HCT116 (cell line): ENCODE data around the gene HOXD1. TPM values are rescaled to one million over a fixed set of nuclear protein-coding genes. Genes with fewer than 3 reads are reported as not detected.

Source experiments
- ATAC-seq: fragments of 200-7000 bp; cut with Tn5 transposase; 2 replicates; pipeline ENCODE4 v1.9.1; 2020; ENCODE audit warnings: mild to moderate bottlenecking, moderate library complexity
- BruUV-seq: library from RNA; stranded (reverse); fragments of 400-500 nt; replicated peaks from 2 replicates; lab custom pipeline; 2021; lab: Mats Ljungman, UMichigan
- CTCF ChIA-PET: fragments of 300-600 bp; sonication (Branson Sonifier 250); formaldehyde crosslinking; loops from one replicate; lab custom pipeline; 2021; ENCODE audit warnings: antibody characterized with exemption; lab: Charles Lee
- POLR2A ChIA-PET: fragments of 300-600, 350-600 bp; sonication (Branson Sonifier 250); formaldehyde crosslinking; loops from one replicate; lab custom pipeline; 2021; ENCODE audit warnings: antibody characterized with exemption; lab: Charles Lee
- RAD21 ChIA-PET, 2 experiments: fragments of 300-600 bp; sonication (Branson Sonifier 250); formaldehyde crosslinking; loops; one replicate each; lab custom pipeline; 2023; ENCODE audit warnings: low total read pairs in 2 of 2; ENCODE audit not compliant: uncharacterized antibody in 2 of 2, unreplicated experiment in 2 of 2, low non-redundant PET in 1 of 2; lab: Charles Lee
- DNase-seq: peaks from one replicate; pipeline ENCODE4 v3.0.0-alpha.2; 2010; ENCODE audit warnings: low read depth, low spot score
- H2AFZ ChIP-seq: fragments of 200-600 bp; shearing (Covaris generic), sonication (generic); 2 replicates; pipeline ENCODE4 v1.6.1; 2017; ENCODE audit warnings: low read depth, mixed run types, mixed read lengths, antibody characterized with exemption, low read length; ENCODE audit not compliant: poor library complexity, severe bottlenecking
- H3K27ac ChIP-seq: 2 replicates; pipeline ENCODE4 v1.5.1; 2012; ENCODE audit warnings: low read depth, low read length
- H3K27me3 ChIP-seq: fragments of 200-600 bp; sonication (generic); 2 replicates; pipeline ENCODE4 v1.6.1; 2016; ENCODE audit warnings: mixed run types, low read length, mixed read lengths; ENCODE audit not compliant: insufficient read depth
- H3K36me3 ChIP-seq, 2 experiments: fragments of 200-500 bp in 1 of 2; fragments of 200-600 bp in 1 of 2; sonication (Bioruptor generic) in 1 of 2; sonication (generic) in 1 of 2; 2 replicates each; pipeline versions ENCODE4 v1.5.1 to v1.6.1; 2014 to 2016; ENCODE audit warnings: low read length in 2 of 2, inconsistent platforms in 1 of 2, mixed read lengths in 1 of 2, mixed run types in 1 of 2; ENCODE audit not compliant: insufficient read depth in 2 of 2, control insufficient read depth in 1 of 2
- H3K4me1 ChIP-seq, 2 experiments: fragments of 200-600 bp in 1 of 2; sonication (generic) in 1 of 2; 2 replicates each; pipeline versions ENCODE4 v1.5.1 to v1.6.1; 2012 to 2017; ENCODE audit warnings: low read length in 2 of 2, inconsistent platforms in 1 of 2, mild to moderate bottlenecking in 1 of 2, mixed read lengths in 1 of 2, mixed run types in 1 of 2, moderate library complexity in 1 of 2; ENCODE audit not compliant: insufficient read depth in 2 of 2, control insufficient read depth in 1 of 2
- H3K4me2 ChIP-seq: fragments of 200-600 bp; sonication (generic); 2 replicates; pipeline ENCODE4 v1.6.1; 2017; ENCODE audit warnings: mixed run types, low read length, mixed read lengths
- H3K4me3 ChIP-seq, 2 experiments: fragments of 200-600 bp in 1 of 2; sonication (generic) in 1 of 2; replicated peaks in 1 of 2; 2 replicates each; pipeline ENCODE4 v1.5.1; 2011 to 2016; ENCODE audit warnings: low read length in 2 of 2, control low read depth in 1 of 2, low read depth in 1 of 2, mild to moderate bottlenecking in 1 of 2, mixed read lengths in 1 of 2, mixed run types in 1 of 2
- H3K79me2 ChIP-seq: fragments of 200-600 bp; sonication (generic); 2 replicates; pipeline ENCODE4 v1.6.1; 2017; ENCODE audit warnings: mild to moderate bottlenecking, mixed run types, low read length, moderate library complexity, mixed read lengths; ENCODE audit not compliant: insufficient read depth
- H3K9ac ChIP-seq: fragments of 200-600 bp; sonication (generic); 2 replicates; pipeline ENCODE4 v1.6.1; 2016; ENCODE audit warnings: low read length, mixed read lengths
- H3K9me2 ChIP-seq: fragments of 200-600 bp; sonication (generic), shearing (Covaris generic); 2 replicates; pipeline ENCODE4 v1.6.1; 2017; ENCODE audit warnings: mixed run types, mild to moderate bottlenecking, moderate library complexity; ENCODE audit not compliant: insufficient read depth
- H3K9me3 ChIP-seq, 2 experiments: fragments of 200-500 bp in 1 of 2; fragments of 200-600 bp in 1 of 2; sonication (Bioruptor generic) in 1 of 2; sonication (generic) in 1 of 2; 2 replicates each; pipeline ENCODE4 v1.6.1; 2014 to 2017; ENCODE audit warnings: low read length in 2 of 2, mixed read lengths in 2 of 2, inconsistent platforms in 1 of 2, low read depth in 1 of 2, mild to moderate bottlenecking in 1 of 2, mixed run types in 1 of 2, moderate library complexity in 1 of 2; ENCODE audit not compliant: control insufficient read depth in 1 of 2, insufficient read depth in 1 of 2
- H4K20me1 ChIP-seq: fragments of 200-600 bp; sonication (generic), shearing (Covaris generic); 2 replicates; pipeline ENCODE4 v1.6.1; 2017; ENCODE audit warnings: mixed run types, mild to moderate bottlenecking, moderate library complexity; ENCODE audit not compliant: insufficient read depth
- ATF3 ChIP-seq: IDR thresholded peaks from 2 replicates; pipeline ENCODE4 v1.6.1; 2012
- CBX3 ChIP-seq: IDR thresholded peaks from 2 replicates; pipeline ENCODE4 v1.6.1; 2012; ENCODE audit warnings: low read depth
- ELF1 ChIP-seq: IDR thresholded peaks from 2 replicates; pipeline ENCODE4 v1.6.1; 2012; ENCODE audit warnings: low read depth, borderline replicate concordance
- EZH2 ChIP-seq: fragments of 200-600 bp; sonication (generic); IDR thresholded peaks from 2 replicates; pipeline ENCODE4 v1.6.1; 2017; ENCODE audit warnings: antibody characterized with exemption, mixed run types
- EZH2phosphoT487 ChIP-seq: fragments of 200-600 bp; IDR thresholded peaks from 2 replicates; pipeline ENCODE4 v1.6.1; 2018; ENCODE audit warnings: antibody characterized with exemption, borderline replicate concordance
- FOSL1 ChIP-seq: IDR thresholded peaks from 2 replicates; pipeline ENCODE4 v1.6.1; 2012; ENCODE audit warnings: low read depth
- JUND ChIP-seq: IDR thresholded peaks from 2 replicates; pipeline ENCODE4 v1.6.1; 2012
- MAX ChIP-seq: IDR thresholded peaks from 2 replicates; pipeline ENCODE4 v1.6.1; 2012
- POLR2A ChIP-seq: IDR thresholded peaks from 2 replicates; pipeline ENCODE4 v1.7.0; 2011; ENCODE audit warnings: borderline replicate concordance; ENCODE audit not compliant: insufficient read depth, insufficient read length; ENCODE audit errors: extremely low read depth
- TCF7L2 ChIP-seq: IDR thresholded peaks from 2 replicates; pipeline ENCODE4 v1.7.0; 2011; ENCODE audit warnings: borderline replicate concordance, inconsistent platforms; ENCODE audit not compliant: insufficient read depth, insufficient read length; ENCODE audit errors: extremely low read depth
- intact Hi-C: fragments of 100-400 bp; cut with micrococcal nuclease; formaldehyde crosslinking; loops from 2 replicates; pipeline ENCODE4 v1.10.0; 2022
- total RNA-seq: library from RNA; stranded (reverse); gene quantifications from one replicate; pipeline ENCODE4 v1.2.1, GENCODE V29; 2021; ENCODE audit not compliant: unreplicated experiment
- TF ChIP-seq, protein P1 (sequence below), 3 experiments: fragments of 200-600 bp in 1 of 3; sonication (generic) in 1 of 3; IDR thresholded peaks in 2 of 3; conservative IDR thresholded peaks in 1 of 3; 2 replicates each; pipeline ENCODE4 v1.5.1; 2012 to 2017; ENCODE audit warnings: low read depth in 2 of 3, low read length in 2 of 3, antibody characterized with exemption in 1 of 3, borderline replicate concordance in 1 of 3, control low read depth in 1 of 3, mild to moderate bottlenecking in 1 of 3, mixed read lengths in 1 of 3, mixed run types in 1 of 3, moderate library complexity in 1 of 3; ENCODE audit not compliant: insufficient read depth in 1 of 3
- TF ChIP-seq, protein P2 (sequence below): IDR thresholded peaks from 2 replicates; pipeline ENCODE4 v1.6.1; 2012; ENCODE audit warnings: low read depth

HOXD1 gene
- total RNA-seq, 1 experiment from 2014 or later, result not detected

DNA sequence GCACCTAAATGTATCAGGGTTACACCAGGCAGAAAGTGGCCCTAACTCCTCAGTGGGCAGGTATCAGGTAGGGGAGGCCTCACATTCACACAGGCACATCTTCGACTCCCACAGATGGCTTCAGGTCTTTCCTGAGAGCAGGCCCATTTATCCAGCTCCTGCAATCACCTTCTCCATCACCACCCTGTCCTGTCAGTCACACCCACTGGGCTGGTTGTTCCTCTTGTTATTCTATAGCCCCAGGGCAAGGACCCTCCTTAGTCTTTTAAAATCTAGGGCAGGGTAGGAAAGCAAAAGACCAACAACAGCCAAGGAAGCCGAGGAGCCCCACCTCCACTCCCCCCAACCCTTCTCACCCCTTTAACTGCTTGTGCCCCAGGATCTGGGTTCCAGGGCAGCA, 46.2 kb upstream of the HOXD1 start:
- H3K4me3 ChIP-seq, result no peak overlapping the region
- ChIA-PET RAD21 (no interaction called here), POLR2A (no interaction called here), CTCF (interaction anchor here (6.5 kb wide), 1 partner anchor 314 kb away, joined by 109 read pairs; no protein-coding TSS in a partner anchor)
- no peak overlapping the region for H3K9ac ChIP-seq
- no peak overlapping the region for H3K4me2 ChIP-seq
- no TSS peak for BruUV-seq
- no peaks in the 10 kb centered on the region for H3K9me2 ChIP-seq
- TF ChIP-seq JUND (no peak), MAX (no peak), FOSL1 (no peak), POLR2A (no peak)
- TF ChIP-seq, protein P1, sequence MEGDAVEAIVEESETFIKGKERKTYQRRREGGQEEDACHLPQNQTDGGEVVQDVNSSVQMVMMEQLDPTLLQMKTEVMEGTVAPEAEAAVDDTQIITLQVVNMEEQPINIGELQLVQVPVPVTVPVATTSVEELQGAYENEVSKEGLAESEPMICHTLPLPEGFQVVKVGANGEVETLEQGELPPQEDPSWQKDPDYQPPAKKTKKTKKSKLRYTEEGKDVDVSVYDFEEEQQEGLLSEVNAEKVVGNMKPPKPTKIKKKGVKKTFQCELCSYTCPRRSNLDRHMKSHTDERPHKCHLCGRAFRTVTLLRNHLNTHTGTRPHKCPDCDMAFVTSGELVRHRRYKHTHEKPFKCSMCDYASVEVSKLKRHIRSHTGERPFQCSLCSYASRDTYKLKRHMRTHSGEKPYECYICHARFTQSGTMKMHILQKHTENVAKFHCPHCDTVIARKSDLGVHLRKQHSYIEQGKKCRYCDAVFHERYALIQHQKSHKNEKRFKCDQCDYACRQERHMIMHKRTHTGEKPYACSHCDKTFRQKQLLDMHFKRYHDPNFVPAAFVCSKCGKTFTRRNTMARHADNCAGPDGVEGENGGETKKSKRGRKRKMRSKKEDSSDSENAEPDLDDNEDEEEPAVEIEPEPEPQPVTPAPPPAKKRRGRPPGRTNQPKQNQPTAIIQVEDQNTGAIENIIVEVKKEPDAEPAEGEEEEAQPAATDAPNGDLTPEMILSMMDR (IDR thresholded peaks at IDR 0.05 in 2 of 3, conservative IDR thresholded peaks at IDR 0.05 in 1 of 3; ENCODE audit: borderline replicate concordance in 1 of 3, insufficient read depth in 1 of 3, low read depth in 2 of 3, low read length in 2 of 3), result no peak
- ATAC-seq (no peak), DNase-seq (no peak)
- H3K36me3 ChIP-seq, result no peaks in the 10 kb centered on the region
- H3K4me1 ChIP-seq, result peaks cover 2 to 12% of the 10 kb centered on the region in 2 experiments; a peak in 3 of 4 replicates
- no peak overlapping the region for H3K27ac ChIP-seq
- H3K27me3 ChIP-seq, result no peaks in the 10 kb centered on the region
- H3K9me3 ChIP-seq, result no peaks in the 10 kb centered on the region
- intact Hi-C loops, result no loop called here
- no peaks in the 10 kb centered on the region for H4K20me1 ChIP-seq
- H3K79me2 ChIP-seq, result no peaks in the 10 kb centered on the region
- H2AFZ ChIP-seq, result no peak overlapping the region

DNA sequence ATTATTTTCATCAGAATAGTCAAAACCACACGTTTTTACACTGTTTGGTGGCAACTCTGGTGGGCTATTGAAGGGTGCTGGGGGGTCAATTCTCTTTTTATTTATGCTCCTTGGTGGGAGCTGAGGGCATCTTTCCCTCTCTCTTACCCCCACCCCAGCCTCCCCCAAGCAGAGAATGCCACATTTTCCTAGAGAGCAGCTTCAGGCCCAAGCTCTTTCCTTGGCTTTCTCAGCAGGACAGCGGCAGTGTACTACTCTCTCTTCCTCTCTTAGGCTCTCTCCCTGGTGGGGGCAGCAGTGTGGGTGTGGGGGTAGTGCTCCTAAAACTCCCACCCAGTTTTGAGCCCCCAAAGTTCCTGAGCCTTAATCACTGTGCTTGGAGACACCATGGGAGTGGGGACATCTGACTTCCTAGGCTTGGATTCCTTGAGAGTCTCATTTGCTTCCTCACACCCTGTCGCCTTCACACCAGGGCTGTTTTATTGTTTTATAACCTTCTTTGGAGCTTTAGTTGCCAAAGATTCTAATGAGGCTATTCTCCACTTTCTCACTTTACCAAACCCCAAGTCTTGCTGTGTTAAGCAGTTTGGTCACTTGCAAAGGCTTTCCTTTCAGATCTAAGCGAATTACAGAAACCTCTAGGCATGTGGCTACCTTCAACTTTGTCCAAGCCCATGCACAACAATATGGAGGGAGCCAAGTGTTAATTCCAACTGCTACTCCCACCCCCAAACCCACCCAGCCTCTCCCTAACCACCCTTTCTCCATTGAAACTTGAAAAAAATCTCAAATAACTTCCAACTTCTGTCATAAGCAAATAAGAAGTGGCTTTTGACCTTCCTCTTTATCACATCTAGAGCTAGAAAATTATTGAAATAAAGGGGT, 43.1 kb upstream of the HOXD1 start:
- Histone ChIP-seq H3K36me3 (no peaks in the 10 kb centered on the region), H3K9ac (no peak overlapping the region), H3K9me3 (no peaks in the 10 kb centered on the region), H3K4me1 (peaks cover 0 to 7% of the 10 kb centered on the region in 2 experiments; a peak in 2 of 4 replicates), H4K20me1 (no peaks in the 10 kb centered on the region), H2AFZ (no peak overlapping the region), H3K27ac (no peak overlapping the region), H3K79me2 (no peaks in the 10 kb centered on the region), H3K27me3 (no peaks in the 10 kb centered on the region), H3K9me2 (no peaks in the 10 kb centered on the region), H3K4me3 (no peak overlapping the region), H3K4me2 (no peak overlapping the region)
- intact Hi-C loops, result no loop called here
- ATAC-seq (no peak), DNase-seq (no peak)
- ChIA-PET RAD21 (no interaction called here), CTCF (interaction anchor here (2.1 to 6.5 kb wide), 2 partner anchors 311 to 409 kb away, joined by 8 to 109 read pairs; no protein-coding TSS in a partner anchor), POLR2A (no interaction called here)
- BruUV-seq, result no TSS peak
- TF ChIP-seq, protein P2, sequence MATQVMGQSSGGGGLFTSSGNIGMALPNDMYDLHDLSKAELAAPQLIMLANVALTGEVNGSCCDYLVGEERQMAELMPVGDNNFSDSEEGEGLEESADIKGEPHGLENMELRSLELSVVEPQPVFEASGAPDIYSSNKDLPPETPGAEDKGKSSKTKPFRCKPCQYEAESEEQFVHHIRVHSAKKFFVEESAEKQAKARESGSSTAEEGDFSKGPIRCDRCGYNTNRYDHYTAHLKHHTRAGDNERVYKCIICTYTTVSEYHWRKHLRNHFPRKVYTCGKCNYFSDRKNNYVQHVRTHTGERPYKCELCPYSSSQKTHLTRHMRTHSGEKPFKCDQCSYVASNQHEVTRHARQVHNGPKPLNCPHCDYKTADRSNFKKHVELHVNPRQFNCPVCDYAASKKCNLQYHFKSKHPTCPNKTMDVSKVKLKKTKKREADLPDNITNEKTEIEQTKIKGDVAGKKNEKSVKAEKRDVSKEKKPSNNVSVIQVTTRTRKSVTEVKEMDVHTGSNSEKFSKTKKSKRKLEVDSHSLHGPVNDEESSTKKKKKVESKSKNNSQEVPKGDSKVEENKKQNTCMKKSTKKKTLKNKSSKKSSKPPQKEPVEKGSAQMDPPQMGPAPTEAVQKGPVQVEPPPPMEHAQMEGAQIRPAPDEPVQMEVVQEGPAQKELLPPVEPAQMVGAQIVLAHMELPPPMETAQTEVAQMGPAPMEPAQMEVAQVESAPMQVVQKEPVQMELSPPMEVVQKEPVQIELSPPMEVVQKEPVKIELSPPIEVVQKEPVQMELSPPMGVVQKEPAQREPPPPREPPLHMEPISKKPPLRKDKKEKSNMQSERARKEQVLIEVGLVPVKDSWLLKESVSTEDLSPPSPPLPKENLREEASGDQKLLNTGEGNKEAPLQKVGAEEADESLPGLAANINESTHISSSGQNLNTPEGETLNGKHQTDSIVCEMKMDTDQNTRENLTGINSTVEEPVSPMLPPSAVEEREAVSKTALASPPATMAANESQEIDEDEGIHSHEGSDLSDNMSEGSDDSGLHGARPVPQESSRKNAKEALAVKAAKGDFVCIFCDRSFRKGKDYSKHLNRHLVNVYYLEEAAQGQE, result no peak
- no peak for TF ChIP-seq CBX3
- TF ChIP-seq TCF7L2, result no peak
- no peak for TF ChIP-seq EZH2
- no peak for TF ChIP-seq ELF1
- no peak for TF ChIP-seq EZH2phosphoT487
- no peak for TF ChIP-seq POLR2A
- TF ChIP-seq ATF3, result no peak
- no peak for TF ChIP-seq JUND
